OCI-LY7 (cell line): ENCODE results near the gene AFG3L2.

ENCODE experiments used
- EZH2phosphoT487 ChIP-seq: fragments of 200-600 bp; sonication (generic); IDR thresholded peaks from 2 replicates; pipeline ENCODE4 v1.6.1; 2018; ENCODE audit warnings: low read depth, borderline replicate concordance, mild to moderate bottlenecking, mixed run types, antibody characterized with exemption, low read length, moderate library complexity, mixed read lengths
- TF ChIP-seq, protein P1 (sequence below): fragments of 200-600 bp; sonication (generic); conservative IDR thresholded peaks from 2 replicates; pipeline ENCODE4 v1.5.1; 2014; ENCODE audit warnings: mild to moderate bottlenecking, antibody characterized with exemption, low read length, moderate library complexity, mixed read lengths

DNA sequence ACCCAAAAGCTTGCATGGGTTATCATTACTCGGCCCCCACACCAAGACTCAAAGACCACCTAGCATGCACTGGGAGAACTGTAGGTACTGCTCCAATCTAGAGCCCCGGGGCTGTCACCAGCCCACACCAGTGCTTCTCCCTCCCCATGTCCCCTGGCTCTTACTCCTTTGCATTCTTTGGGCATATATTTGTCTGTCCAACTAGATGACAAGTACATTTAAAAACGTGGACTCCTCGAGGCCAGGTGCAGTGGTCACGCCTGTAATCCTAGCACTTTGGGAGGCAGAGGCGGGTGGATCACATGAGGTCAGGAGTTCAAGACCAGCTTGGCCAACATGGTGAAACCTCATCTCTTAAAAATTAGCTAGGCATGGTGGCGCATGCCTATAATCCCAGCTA is 7.8 kb downstream of the AFG3L2 start:
- TF ChIP-seq, protein P1, sequence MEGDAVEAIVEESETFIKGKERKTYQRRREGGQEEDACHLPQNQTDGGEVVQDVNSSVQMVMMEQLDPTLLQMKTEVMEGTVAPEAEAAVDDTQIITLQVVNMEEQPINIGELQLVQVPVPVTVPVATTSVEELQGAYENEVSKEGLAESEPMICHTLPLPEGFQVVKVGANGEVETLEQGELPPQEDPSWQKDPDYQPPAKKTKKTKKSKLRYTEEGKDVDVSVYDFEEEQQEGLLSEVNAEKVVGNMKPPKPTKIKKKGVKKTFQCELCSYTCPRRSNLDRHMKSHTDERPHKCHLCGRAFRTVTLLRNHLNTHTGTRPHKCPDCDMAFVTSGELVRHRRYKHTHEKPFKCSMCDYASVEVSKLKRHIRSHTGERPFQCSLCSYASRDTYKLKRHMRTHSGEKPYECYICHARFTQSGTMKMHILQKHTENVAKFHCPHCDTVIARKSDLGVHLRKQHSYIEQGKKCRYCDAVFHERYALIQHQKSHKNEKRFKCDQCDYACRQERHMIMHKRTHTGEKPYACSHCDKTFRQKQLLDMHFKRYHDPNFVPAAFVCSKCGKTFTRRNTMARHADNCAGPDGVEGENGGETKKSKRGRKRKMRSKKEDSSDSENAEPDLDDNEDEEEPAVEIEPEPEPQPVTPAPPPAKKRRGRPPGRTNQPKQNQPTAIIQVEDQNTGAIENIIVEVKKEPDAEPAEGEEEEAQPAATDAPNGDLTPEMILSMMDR = no peak
- TF ChIP-seq EZH2phosphoT487 = no peak
